ENCODE data around the gene FDX2. TPM values are rescaled to one million over a fixed set of nuclear protein-coding genes. Genes with fewer than 3 reads are reported as not detected.
A peak's percentile ranks its signal among the peaks of the same experiment; 100 is the strongest.

FDX2 gene
- total and polyA plus RNA-seq, 4 donors = 5.8 to 18.7 (median 10.0) TPM

DNA sequence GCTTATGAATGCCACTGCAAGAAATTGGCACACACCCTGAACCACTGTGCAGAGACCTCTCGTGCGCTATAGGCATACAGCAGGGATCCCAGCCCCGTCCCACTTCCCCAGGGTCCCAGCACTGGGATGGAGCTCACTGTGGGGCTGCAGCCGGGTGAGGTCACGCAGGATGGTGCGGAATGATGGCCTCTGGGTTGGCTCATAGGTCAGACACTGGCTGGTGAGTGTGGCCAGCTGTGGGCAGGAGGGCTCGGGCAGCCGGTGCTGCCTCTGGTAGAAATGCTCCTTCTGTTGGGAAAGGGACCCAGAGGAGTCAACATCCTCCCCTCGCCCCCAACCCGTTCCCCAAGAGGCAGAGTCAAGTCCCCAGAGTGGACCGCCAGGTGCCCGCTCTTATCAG, 40.6 kb upstream of the FDX2 start (continued):
- TF ChIP-seq, protein P1, sequence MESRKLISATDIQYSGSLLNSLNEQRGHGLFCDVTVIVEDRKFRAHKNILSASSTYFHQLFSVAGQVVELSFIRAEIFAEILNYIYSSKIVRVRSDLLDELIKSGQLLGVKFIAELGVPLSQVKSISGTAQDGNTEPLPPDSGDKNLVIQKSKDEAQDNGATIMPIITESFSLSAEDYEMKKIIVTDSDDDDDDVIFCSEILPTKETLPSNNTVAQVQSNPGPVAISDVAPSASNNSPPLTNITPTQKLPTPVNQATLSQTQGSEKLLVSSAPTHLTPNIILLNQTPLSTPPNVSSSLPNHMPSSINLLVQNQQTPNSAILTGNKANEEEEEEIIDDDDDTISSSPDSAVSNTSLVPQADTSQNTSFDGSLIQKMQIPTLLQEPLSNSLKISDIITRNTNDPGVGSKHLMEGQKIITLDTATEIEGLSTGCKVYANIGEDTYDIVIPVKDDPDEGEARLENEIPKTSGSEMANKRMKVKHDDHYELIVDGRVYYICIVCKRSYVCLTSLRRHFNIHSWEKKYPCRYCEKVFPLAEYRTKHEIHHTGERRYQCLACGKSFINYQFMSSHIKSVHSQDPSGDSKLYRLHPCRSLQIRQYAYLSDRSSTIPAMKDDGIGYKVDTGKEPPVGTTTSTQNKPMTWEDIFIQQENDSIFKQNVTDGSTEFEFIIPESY (IDR thresholded peaks at IDR 0.05) = no peak
- TF ChIP-seq RXRA (IDR thresholded peaks at IDR 0.05) = no peak
- no peak for TF ChIP-seq TAF1 (conservative IDR thresholded peaks at IDR 0.05)
- TF ChIP-seq CTCF (IDR thresholded peaks at IDR 0.05; ENCODE audit: low read depth, low read length, missing input control) = no peak

DNA sequence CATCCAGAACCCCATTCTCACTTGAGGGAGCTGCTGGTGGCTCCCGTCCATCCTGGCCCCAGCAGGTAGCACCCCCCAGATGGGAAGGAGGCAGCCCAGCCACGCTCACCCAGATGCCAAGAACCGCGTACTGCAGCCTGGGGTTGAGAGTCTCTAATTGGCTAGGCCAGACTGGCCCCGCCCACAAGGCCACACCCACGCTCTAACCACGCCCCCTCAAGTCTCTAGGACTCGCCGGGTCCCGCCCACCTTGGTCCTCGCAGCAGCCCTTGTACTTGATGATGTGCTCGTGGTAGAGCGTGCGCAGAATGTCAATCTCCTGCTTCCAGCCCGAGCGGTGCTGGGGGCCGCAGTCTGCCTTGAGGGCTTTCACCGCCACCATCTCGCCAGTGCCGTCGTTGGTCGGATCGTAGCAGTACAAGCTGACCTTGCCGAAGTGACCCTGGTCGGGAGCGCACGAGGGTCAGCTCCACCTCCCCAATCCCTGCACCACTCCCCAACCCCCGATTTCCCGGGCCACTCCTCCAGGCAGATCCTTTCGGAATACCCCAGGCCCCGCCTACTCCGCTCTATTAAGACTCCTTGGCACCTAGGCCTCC, 38.1 kb upstream of the FDX2 start:
- Histone ChIP-seq H3K4me3 (ENCODE audit: low read depth in 1 of 3, low read length in 3 of 3) (peak overlapping the region in 1 of 3 donors; percentile 8), H3K9me3 (ENCODE audit: control insufficient read depth in 4 of 4, low read length in 3 of 4) (no peaks in the 10 kb centered on the region), H3K36me3 (ENCODE audit: control insufficient read depth in 4 of 4, insufficient read depth in 3 of 4, low read depth in 1 of 4, low read length in 3 of 4) (peaks cover 9 to 39% (median 20%) of the 10 kb centered on the region in 4 donors), H3K27ac (ENCODE audit: low read depth in 1 of 2, low read length in 2 of 2) (peak overlapping the region; percentile 93 to 94), H3K9ac (ENCODE audit: low read depth in 1 of 2, low read length in 2 of 2) (no peak overlapping the region), H3K27me3 (ENCODE audit: control insufficient read depth in 4 of 4, insufficient read depth in 4 of 4, low read length in 3 of 4) (no peaks in the 10 kb centered on the region), H3K4me1 (ENCODE audit: control insufficient read depth in 4 of 4, insufficient read depth in 4 of 4, low read length in 3 of 4) (peaks cover 4 to 19% (median 12%) of the 10 kb centered on the region in 4 donors)
- DNase-seq (ENCODE audit: low spot score) = peak; percentile 61
- WGBS = 78% methylated on average over 32 of the region's 32 CpGs
- TF ChIP-seq RXRA (IDR thresholded peaks at IDR 0.05) (no peak), SP1 (IDR thresholded peaks at IDR 0.05) (no peak), MAX (IDR thresholded peaks at IDR 0.05) (no peak)
- TF ChIP-seq, protein P2, sequence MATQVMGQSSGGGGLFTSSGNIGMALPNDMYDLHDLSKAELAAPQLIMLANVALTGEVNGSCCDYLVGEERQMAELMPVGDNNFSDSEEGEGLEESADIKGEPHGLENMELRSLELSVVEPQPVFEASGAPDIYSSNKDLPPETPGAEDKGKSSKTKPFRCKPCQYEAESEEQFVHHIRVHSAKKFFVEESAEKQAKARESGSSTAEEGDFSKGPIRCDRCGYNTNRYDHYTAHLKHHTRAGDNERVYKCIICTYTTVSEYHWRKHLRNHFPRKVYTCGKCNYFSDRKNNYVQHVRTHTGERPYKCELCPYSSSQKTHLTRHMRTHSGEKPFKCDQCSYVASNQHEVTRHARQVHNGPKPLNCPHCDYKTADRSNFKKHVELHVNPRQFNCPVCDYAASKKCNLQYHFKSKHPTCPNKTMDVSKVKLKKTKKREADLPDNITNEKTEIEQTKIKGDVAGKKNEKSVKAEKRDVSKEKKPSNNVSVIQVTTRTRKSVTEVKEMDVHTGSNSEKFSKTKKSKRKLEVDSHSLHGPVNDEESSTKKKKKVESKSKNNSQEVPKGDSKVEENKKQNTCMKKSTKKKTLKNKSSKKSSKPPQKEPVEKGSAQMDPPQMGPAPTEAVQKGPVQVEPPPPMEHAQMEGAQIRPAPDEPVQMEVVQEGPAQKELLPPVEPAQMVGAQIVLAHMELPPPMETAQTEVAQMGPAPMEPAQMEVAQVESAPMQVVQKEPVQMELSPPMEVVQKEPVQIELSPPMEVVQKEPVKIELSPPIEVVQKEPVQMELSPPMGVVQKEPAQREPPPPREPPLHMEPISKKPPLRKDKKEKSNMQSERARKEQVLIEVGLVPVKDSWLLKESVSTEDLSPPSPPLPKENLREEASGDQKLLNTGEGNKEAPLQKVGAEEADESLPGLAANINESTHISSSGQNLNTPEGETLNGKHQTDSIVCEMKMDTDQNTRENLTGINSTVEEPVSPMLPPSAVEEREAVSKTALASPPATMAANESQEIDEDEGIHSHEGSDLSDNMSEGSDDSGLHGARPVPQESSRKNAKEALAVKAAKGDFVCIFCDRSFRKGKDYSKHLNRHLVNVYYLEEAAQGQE (IDR thresholded peaks at IDR 0.05) = no peak

DNA sequence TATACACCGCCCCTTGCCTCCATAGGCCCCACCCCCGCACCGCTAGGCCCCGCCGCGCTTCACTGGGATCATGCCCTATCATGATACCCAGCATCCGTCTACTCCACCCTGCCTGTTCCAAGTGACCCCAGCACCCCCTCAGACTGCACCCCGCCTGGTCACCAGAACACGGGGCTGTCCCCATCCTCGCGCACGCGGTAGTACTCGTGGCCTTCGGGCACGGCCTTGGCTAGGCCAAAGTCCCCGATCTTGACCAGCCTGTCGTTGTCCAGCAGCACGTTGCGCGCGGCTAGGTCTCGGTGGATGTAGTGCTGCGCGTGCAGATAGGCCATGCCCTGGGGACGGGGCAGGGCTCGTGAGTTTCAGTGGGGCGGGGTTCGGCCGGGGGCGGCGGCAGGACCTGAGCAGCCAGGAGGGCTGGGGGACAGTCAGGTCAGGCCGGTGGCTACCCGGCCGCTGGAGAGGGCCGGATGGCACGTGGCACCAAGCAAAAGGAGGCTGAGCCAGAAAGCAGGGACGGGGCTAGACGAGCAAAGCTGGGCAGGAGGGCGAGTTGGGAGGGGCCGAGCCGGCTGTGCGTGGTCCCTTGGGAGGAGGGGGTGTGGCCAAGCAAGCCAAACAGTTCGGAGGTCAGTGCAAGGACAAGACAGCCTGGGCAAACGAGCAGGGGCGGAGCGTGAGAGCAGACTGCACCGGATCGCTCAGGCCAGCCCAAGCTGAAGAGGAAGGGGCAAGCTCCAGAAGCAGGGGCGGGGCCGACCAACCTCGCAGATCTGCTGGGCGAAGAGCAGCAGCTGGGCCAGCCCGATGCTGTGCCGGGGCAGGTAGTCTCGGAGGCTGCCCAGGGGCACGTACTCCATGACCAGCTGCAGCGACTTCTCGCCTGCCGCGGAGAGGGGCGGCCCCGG, 37.2 kb upstream of the FDX2 start:
- H3K9me3 ChIP-seq (ENCODE audit: control insufficient read depth in 4 of 4, low read length in 3 of 4) = no peaks in the 10 kb centered on the region
- peak overlapping the region in 2 of 3 donors; percentile 8 to 13 for H3K4me3 ChIP-seq (ENCODE audit: low read depth in 1 of 3, low read length in 3 of 3)
- peaks cover 4 to 19% (median 12%) of the 10 kb centered on the region in 4 donors for H3K4me1 ChIP-seq (ENCODE audit: control insufficient read depth in 4 of 4, insufficient read depth in 4 of 4, low read length in 3 of 4)
- peak; percentile 68 for DNase-seq (ENCODE audit: low spot score)
- H3K9ac ChIP-seq (ENCODE audit: low read depth in 1 of 2, low read length in 2 of 2) = no peak overlapping the region
- H3K27me3 ChIP-seq (ENCODE audit: control insufficient read depth in 4 of 4, insufficient read depth in 4 of 4, low read length in 3 of 4) = no peaks in the 10 kb centered on the region
- H3K36me3 ChIP-seq (ENCODE audit: control insufficient read depth in 4 of 4, insufficient read depth in 3 of 4, low read depth in 1 of 4, low read length in 3 of 4) = peaks cover 9 to 36% (median 18%) of the 10 kb centered on the region in 4 donors
- H3K27ac ChIP-seq (ENCODE audit: low read depth in 1 of 2, low read length in 2 of 2) = peak overlapping the region; percentile 93 to 94
- WGBS = 36% methylated on average over 63 of the region's 63 CpGs
- TF ChIP-seq JUND (IDR thresholded peaks at IDR 0.05) = peak; percentile 54 to 55
- no peak for TF ChIP-seq FOXA1 (IDR thresholded peaks at IDR 0.05)
- peak; percentile 91 for TF ChIP-seq SP1 (IDR thresholded peaks at IDR 0.05)
- TF ChIP-seq RAD21 (IDR thresholded peaks at IDR 0.05) = peak in 1 of 2 donors; percentile 42
- TF ChIP-seq, protein P1 (IDR thresholded peaks at IDR 0.05) = no peak
- TF ChIP-seq FOXA2 (IDR thresholded peaks at IDR 0.05) = no peak
- TF ChIP-seq GABPA (IDR thresholded peaks at IDR 0.05 in 1 of 2, conservative IDR thresholded peaks at IDR 0.05 in 1 of 2) = no peak
- TF ChIP-seq RXRA (IDR thresholded peaks at IDR 0.05) = peak; percentile 77 to 85
- TF ChIP-seq, protein P2 (IDR thresholded peaks at IDR 0.05) = peak; percentile 80
